Astrocyte of the cerebellum (primary cell): ENCODE measurements around the gene MRGPRG.

Experiments used
- DNase-seq: peaks from one replicate; pipeline ENCODE4 v3.0.0-alpha.2; 2011; ENCODE audit warnings: low read depth
- H3K4me3 ChIP-seq: 2 replicates; pipeline ENCODE4 v1.5.1; 2011; ENCODE audit warnings: mild to moderate bottlenecking, low read depth, low read length, moderate library complexity
- in situ Hi-C: cut with HindIII; loops from 2 replicates; pipeline ENCODE4 v1.10.0; 2017; ENCODE audit warnings: low sequenced_read_pairs
- TF ChIP-seq, protein P1 (sequence below): IDR thresholded peaks from 2 replicates; pipeline ENCODE4 v1.5.1; 2012; ENCODE audit warnings: low read length, low read depth, moderate library complexity, mild to moderate bottlenecking; ENCODE audit errors: missing control alignments

Gene MRGPRG

DNA sequence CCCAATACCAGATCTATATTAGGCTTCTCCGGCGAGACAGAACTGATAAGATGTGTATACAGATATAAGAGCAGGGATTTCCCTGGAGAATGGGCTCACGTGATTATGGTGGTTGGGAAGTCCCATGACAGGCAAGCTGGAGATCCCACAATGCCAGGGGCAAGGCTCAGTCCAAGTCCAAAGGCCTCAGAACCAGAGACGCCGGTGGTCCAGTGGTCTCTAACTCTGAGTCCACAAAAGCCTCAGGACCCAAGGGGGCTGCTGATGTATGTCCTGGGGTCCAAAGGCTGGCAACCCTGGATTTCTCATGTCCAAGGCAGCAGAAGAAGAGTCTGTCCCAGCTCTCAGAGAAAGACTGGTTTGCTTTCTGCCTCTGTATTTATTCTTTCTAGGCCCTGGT lies 37.7 kb downstream of the MRGPRG start:
- TF ChIP-seq, protein P1, sequence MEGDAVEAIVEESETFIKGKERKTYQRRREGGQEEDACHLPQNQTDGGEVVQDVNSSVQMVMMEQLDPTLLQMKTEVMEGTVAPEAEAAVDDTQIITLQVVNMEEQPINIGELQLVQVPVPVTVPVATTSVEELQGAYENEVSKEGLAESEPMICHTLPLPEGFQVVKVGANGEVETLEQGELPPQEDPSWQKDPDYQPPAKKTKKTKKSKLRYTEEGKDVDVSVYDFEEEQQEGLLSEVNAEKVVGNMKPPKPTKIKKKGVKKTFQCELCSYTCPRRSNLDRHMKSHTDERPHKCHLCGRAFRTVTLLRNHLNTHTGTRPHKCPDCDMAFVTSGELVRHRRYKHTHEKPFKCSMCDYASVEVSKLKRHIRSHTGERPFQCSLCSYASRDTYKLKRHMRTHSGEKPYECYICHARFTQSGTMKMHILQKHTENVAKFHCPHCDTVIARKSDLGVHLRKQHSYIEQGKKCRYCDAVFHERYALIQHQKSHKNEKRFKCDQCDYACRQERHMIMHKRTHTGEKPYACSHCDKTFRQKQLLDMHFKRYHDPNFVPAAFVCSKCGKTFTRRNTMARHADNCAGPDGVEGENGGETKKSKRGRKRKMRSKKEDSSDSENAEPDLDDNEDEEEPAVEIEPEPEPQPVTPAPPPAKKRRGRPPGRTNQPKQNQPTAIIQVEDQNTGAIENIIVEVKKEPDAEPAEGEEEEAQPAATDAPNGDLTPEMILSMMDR = no peak
- in situ Hi-C loops = no loop called here
- no peak overlapping the region for H3K4me3 ChIP-seq
- no peak for DNase-seq

DNA sequence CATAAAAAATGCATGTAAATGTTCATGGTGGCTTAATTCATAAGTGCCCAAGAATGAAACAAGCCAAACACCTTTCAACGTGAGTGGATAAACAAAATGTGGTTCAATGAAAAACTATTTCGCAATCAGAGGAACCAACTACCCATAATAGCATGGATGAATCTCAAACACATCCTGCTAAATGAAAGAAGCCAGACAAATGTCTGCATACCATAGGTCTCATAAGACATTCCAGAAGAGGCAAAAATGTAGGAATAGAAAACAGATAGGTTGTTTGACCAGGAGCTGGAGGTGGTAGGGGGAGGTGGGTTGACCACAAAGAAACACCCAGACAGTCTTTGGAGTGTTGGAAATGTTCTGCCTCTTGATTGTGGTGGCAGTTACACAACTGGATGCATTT lies 40.3 kb downstream of the MRGPRG start:
- DNase-seq = no peak
- TF ChIP-seq, protein P1 = no peak
- no peak overlapping the region for H3K4me3 ChIP-seq
- in situ Hi-C loops = no loop called here

DNA sequence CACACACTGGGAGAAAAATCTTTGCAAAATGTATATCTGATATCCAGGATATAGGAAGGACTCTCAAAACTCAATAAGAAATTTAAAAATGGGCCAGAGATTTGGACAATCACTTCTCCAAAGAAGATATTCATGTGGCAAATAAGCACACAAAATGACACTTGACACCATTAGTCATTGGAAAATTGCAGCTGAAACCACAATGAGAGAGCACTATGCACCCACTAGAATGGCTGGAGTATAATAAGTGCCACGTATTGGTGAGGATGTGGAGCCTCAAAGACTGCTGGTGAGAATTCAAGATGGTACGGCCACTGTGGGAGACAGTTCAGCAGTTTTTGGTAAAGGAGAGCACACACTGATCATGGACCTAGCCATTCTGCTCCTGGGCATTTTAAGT lies 40.7 kb downstream of the MRGPRG start:
- H3K4me3 ChIP-seq = no peak overlapping the region
- TF ChIP-seq, protein P1 = no peak
- in situ Hi-C loops = no loop called here
- no peak for DNase-seq

DNA sequence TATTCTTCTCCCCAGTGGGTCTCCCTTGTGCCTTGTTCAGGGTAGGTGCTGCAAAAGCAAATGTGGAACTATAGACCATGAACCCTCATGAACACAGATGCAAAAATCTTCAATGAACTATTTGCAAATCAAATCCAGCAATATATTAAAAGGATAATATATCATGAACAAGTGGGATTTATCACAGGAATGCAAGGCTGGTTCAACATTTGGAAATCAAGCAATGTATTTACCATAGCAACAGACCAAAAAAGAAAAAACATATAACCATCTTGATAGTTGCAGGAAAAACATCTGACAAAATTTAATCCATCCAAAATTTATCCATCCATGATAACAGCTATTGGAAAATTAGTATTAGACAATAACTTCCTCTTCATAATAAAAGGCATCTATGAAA lies 42.1 kb downstream of the MRGPRG start:
- TF ChIP-seq, protein P1 = no peak
- in situ Hi-C loops = no loop called here

DNA sequence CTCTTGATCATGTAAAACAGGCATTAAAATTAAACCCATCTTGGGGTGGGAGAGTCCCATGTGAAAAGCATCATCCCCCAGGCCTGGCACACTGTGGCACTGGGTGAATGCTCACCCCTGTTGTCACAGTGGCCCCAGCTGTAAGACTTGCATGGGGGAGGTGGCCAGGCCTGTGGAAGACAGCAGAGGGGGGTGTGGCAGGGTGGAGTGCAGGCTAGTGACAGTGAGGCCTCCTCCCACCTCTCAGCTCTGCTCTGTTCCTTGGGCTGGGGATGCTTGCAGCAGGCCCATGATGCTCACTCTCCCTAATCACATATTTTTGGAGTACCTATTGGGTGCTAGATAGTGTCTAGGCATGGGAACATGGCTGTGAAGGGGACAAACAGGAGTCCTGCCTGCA lies 43.4 kb downstream of the MRGPRG start:
- in situ Hi-C loops = no loop called here
- no peak for DNase-seq
- H3K4me3 ChIP-seq = no peak overlapping the region
- TF ChIP-seq, protein P1 = no peak

More for the DNA sequence above, 42.1 kb downstream of the MRGPRG start:
- H3K4me3 ChIP-seq = no peak overlapping the region
- no peak for DNase-seq

DNA sequence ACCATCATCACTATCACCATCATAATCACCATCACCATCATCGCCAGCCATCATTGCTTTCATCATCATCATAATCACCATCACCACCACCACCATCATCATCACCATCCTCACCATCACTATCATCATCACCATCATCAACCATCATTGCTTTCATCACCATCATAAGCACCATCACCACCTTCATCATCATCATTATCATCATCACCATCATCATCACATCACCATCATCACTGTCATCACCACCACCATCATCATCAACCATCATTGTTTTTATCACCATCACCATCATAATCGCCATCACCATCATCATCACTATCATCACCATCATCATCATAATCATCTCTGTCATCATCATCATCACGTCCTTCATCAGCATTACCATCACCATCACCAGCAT lies 44.2 kb downstream of the MRGPRG start:
- TF ChIP-seq, protein P1 = no peak
- in situ Hi-C loops = no loop called here
- no peak for DNase-seq
- H3K4me3 ChIP-seq = no peak overlapping the region

DNA sequence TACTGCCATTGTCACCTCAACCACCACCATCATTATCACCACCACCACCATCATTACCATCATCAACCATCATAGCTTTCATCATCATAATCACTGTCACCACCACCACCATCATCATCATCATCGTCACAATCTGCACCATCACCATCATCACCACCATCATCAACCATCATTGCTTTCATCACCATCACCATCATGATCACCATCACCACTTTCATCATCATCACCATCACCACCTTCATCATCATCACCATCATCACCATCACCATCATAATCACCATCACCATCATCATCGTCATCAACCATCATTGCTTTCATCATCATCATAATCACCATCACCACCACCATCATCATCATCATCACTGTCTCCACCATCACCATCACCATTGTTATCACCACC lies 44.8 kb downstream of the MRGPRG start:
- no peak for DNase-seq
- H3K4me3 ChIP-seq = no peak overlapping the region
- in situ Hi-C loops = no loop called here
- TF ChIP-seq, protein P1 = no peak
